Esophagus (tissue), 2 donors: ENCODE results near the gene CCDC24. TPM values are rescaled to one million over a fixed set of nuclear protein-coding genes. Genes with fewer than 3 reads are reported as not detected.

ENCODE experiments used
- H3K27ac ChIP-seq, 2 donors: one replicate each; pipeline ENCODE4 v1.5.1; 2013; ENCODE audit warnings: low read depth in 2 of 2, mild to moderate bottlenecking in 2 of 2, inconsistent platforms in 1 of 2, low read length in 1 of 2, moderate library complexity in 1 of 2
- H3K27me3 ChIP-seq, 2 donors: one replicate each; pipeline ENCODE4 v1.6.1; 2013; ENCODE audit warnings: low read length in 2 of 2, control low read depth in 1 of 2, mild to moderate bottlenecking in 1 of 2; ENCODE audit not compliant: insufficient read depth in 2 of 2, control insufficient read depth in 1 of 2
- H3K36me3 ChIP-seq, 2 donors: one replicate each; pipeline ENCODE4 v1.6.1; 2013; ENCODE audit warnings: low read length in 1 of 2; ENCODE audit not compliant: control insufficient read depth in 2 of 2, insufficient read depth in 2 of 2
- H3K4me1 ChIP-seq, 2 donors: one replicate each; pipeline ENCODE4 v1.6.1; 2013; ENCODE audit warnings: low read length in 1 of 2; ENCODE audit not compliant: control insufficient read depth in 2 of 2, insufficient read depth in 2 of 2
- H3K4me3 ChIP-seq, 2 donors: one replicate each; pipeline ENCODE4 v1.5.1; 2013; ENCODE audit warnings: low read length in 2 of 2, mild to moderate bottlenecking in 2 of 2, low read depth in 1 of 2, moderate library complexity in 1 of 2
- H3K9me3 ChIP-seq, 2 donors: one replicate each; pipeline ENCODE4 v1.6.1; 2013; ENCODE audit warnings: mild to moderate bottlenecking in 2 of 2, low read depth in 1 of 2, low read length in 1 of 2, moderate library complexity in 1 of 2; ENCODE audit not compliant: control insufficient read depth in 2 of 2, insufficient read depth in 1 of 2
- WGBS, 2 donors: extraction: QIAGEN DNeasy Blood & Tissue Kit; methylation state at CpG; one replicate each; pipeline ENCODE4 v1.1.7; 2013; 5-methylcytosine and 5-hydroxymethylcytosine counted together
- polyA plus RNA-seq, 2 donors: library from polyadenylated mRNA; stranded (reverse); fragments of 200-250 nt; gene quantifications; one replicate each; pipeline ENCODE4 v1.2.3, GENCODE V29; 2013
- donor health status: healthy with polysubstance abuse.
- donor health status: Bipolar disorder and iron deficiency.

The CCDC24 gene
- polyA plus RNA-seq, 2 donors: 4.0 to 7.5 TPM

DNA sequence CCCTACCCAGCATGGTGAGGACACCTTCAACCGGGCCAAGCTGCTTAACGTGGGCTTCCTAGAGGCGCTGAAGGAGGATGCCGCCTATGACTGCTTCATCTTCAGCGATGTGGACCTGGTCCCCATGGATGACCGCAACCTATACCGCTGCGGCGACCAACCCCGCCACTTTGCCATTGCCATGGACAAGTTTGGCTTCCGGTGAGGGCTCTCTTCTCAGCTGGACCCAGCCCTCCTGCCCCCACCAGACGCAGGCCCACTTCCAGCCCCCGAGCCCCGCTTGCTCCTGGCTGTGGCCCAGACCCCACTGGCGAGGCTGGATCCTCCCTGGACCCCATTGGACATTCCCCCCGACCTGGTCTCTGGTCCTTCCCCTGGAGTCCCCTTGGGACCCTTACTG, 6.5 kb upstream of the CCDC24 start:
- H3K27me3 ChIP-seq: no peaks in the 10 kb centered on the region
- no peaks in the 10 kb centered on the region for H3K9me3 ChIP-seq
- no peak overlapping the region for H3K4me3 ChIP-seq
- no peak overlapping the region for H3K27ac ChIP-seq
- H3K36me3 ChIP-seq: peaks cover 5 to 19% of the 10 kb centered on the region in 2 donors
- H3K4me1 ChIP-seq: peaks cover 7 to 23% of the 10 kb centered on the region in 2 donors
- WGBS, 2 donors: 94% methylated on average over 15 to 16 of the region's 16 CpGs

DNA sequence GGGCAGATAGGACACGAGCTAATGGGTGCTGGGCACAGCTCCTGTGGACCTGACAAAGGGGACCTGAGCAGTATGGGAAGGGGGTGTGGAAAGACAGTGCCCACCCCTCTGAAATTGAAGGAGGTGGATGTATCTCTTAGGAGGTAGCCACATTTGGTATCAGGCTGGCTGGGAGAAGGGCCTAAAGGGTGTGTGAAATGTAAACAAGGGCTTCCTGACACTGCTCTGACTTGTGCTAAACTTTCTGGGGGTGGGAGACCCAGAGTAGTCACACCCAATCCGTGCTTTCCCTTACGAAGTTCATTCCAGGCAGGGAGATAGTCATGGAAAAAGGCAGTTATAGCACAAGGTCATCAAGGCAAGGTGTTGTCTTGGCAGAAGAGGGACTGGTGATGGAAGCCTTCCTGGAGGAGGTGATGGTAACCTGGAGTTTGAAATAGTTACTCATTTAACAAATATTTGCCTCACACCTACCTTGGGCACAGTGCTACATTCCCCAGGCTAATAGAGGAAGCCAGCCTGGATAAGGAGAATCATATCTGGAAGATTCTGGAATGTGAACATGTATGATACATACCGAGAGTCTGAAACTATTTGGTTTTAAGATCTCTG, 5.3 kb upstream of the CCDC24 start:
- Histone ChIP-seq H3K36me3 (peaks cover 5 to 19% of the 10 kb centered on the region in 2 donors), H3K27me3 (no peaks in the 10 kb centered on the region), H3K27ac (no peak overlapping the region), H3K4me3 (no peak overlapping the region), H3K9me3 (no peaks in the 10 kb centered on the region), H3K4me1 (peaks cover under 1 to 15% of the 10 kb centered on the region in 2 donors)
- WGBS, 2 donors: 67 to 72% methylated on average over 4 of the region's 4 CpGs

DNA sequence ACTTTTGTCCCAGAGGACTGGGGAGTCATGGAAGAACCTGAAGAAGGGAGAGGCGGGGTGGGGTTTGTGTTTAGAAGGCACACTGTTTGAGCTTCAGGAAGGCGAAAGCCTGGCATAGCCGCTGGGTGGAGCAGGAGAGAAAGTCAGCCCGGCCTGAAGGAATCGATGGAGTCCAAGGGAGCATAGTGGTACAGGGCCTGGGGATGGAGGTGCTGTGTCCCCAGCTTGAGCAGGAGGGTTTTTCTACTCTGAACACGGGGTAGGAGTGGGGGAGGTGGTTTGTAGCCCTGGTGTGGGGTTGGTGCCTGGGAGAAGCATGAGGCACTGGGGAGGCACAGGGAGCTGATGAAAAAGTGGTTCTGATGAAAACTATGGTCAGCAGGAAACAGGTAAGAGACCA, 4.7 kb upstream of the CCDC24 start:
- H3K4me1 ChIP-seq: peaks cover 0 to 10% of the 10 kb centered on the region in 2 donors
- no peak overlapping the region for H3K27ac ChIP-seq
- H3K4me3 ChIP-seq: no peak overlapping the region
- 70 to 71% methylated on average over 6 of the region's 6 CpGs for WGBS, 2 donors
- peaks cover 5 to 16% of the 10 kb centered on the region in 2 donors for H3K36me3 ChIP-seq
- no peaks in the 10 kb centered on the region for H3K27me3 ChIP-seq
- no peaks in the 10 kb centered on the region for H3K9me3 ChIP-seq

DNA sequence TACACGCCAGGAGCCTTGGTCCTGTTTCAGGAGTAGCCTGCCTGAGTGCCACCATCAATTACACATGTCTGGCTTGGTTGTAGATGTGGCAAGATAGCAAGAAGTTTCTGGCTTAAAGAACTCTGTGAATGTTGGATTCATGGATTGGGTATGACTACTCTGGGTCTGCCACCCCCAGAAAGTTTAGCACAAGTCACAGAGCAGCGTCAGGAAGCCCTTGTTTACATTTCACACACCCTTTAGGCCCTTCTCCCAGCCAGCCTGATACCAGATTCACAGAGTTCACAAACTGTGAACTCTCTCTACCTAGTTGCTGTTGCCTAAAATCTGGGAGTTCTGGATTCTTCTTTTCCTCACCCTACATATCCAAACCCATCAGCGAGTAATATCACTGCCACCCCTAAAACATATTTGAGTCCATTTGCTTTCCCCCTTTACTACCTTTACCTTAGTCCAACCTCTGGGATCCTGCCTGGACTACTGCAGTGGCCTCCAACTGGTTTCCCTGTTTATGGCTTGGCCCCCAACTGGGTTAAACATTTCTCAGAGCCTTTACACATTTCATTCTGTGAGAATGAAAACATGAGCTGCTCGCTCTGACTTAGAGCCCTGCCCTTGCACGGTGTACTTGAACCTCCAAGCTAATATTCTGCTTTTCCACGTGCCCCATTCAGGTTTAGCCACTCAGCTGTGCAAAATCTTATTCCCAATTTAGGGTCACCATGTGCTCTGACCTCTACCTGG, 4.1 kb upstream of the CCDC24 start:
- H3K36me3 ChIP-seq: peaks cover 5 to 13% of the 10 kb centered on the region in 2 donors
- H3K27me3 ChIP-seq: no peaks in the 10 kb centered on the region
- no peaks in the 10 kb centered on the region for H3K9me3 ChIP-seq
- H3K4me1 ChIP-seq: peaks cover 0 to 6% of the 10 kb centered on the region in 2 donors
- H3K4me3 ChIP-seq: no peak overlapping the region
- WGBS, 2 donors: 77 to 82% methylated on average over 6 of the region's 6 CpGs
- no peak overlapping the region for H3K27ac ChIP-seq

DNA sequence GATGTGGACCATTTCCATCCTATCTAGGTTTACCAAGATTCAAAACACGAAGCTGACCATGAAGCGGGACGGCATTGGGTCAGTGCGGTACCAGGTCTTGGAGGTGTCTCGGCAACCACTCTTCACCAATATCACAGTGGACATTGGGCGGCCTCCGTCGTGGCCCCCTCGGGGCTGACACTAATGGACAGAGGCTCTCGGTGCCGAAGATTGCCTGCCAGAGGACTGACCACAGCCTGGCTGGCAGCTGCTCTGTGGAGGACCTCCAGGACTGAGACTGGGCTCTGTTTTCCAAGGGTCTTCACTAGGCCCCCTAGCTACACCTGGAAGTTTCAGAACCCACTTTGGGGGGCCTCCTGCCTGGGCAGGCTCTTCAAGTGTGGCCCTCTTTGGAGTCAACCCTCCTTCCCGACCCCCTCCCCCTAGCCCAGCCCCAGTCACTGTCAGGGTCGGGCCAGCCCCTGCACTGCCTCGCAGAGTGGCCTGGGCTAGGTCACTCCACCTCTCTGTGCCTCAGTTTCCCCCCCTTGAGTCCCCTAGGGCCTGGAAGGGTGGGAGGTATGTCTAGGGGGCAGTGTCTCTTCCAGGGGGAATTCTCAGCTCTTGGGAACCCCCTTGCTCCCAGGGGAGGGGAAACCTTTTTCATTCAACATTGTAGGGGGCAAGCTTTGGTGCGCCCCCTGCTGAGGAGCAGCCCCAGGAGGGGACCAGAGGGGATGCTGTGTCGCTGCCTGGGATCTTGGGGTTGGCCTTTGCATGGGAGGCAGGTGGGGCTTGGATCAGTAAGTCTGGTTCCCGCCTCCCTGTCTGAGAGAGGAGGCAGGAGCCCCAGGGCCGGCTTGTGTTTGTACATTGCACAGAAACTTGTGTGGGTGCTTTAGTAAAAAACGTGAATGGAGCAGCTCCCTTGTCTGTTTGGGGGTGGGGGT, 864 bp upstream of the CCDC24 start:
- Histone ChIP-seq H3K27ac (peak overlapping the region; percentile 71 to 81), H3K9me3 (no peaks in the 10 kb centered on the region), H3K4me1 (peaks cover 0 to 9% of the 10 kb centered on the region in 2 donors), H3K36me3 (peaks cover 0 to 5% of the 10 kb centered on the region in 2 donors), H3K4me3 (peak overlapping the region; percentile 54 to 81), H3K27me3 (no peaks in the 10 kb centered on the region)
- 70% methylated on average over 19 of the region's 19 CpGs for WGBS, 2 donors

DNA sequence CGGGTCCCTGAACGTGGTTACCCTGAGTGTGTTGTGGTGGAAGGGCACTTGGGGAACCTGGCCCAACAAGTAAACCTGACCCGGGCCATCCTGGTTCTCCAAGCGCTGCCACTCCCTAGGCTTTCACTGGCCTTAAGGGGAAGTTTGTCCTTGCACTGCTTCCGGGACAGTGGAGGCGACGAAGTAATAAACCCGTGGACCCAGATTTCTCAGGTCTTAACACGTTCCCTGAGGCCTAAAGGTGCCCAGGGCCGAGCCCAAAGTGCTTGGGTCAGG, 261 bp upstream of the CCDC24 start:
- Histone ChIP-seq H3K27ac (peak overlapping the region; percentile 71 to 81), H3K27me3 (no peaks in the 10 kb centered on the region), H3K4me3 (peak overlapping the region; percentile 54 to 81), H3K36me3 (peaks cover 0 to 7% of the 10 kb centered on the region in 2 donors), H3K9me3 (no peaks in the 10 kb centered on the region), H3K4me1 (peaks cover 3 to 9% of the 10 kb centered on the region in 2 donors)
- 1% methylated on average over 10 of the region's 10 CpGs for WGBS, 2 donors

DNA sequence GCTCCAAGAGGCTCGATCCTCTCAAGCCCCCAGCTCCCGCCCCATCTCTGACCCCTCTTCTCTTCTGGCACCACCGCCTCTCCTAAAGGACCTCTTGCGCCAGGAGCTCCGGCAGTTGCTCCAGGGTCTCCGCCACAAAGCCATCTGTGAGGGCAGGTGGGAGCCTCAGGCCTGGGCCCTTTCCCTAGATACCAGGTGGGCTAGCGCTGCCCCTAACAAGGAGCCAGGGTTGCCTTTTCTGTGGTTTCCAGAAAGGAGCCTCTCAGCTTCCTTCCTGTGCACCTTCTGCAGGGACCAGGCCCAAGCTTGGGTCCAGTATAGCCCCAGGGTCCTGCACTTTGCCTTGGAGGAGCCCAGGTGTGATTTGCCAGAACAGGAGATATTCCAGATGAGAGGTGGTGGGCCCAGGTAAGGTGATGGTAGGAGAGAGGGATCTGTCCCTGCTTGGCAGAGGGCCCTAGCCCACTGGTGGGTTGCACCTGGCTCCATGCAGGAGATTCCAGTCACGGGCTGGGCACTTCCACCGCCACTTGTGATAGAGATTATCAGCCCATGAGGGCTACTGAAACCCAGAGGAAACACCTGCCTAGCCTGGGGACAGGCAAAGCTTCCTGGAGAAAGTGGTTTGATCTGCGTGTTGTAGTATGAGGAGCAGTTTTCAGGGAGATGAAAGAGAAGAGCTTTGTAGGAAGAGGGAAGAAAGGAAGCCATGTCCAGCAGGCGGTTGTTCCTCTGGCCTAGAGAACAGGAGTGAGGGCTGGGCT, 1.0 kb downstream of the CCDC24 start:
- Histone ChIP-seq H3K9me3 (no peaks in the 10 kb centered on the region), H3K36me3 (peaks cover 0 to 8% of the 10 kb centered on the region in 2 donors), H3K4me3 (peak overlapping the region; percentile 54 to 81), H3K27ac (peak overlapping the region; percentile 3 to 71), H3K27me3 (no peaks in the 10 kb centered on the region), H3K4me1 (peaks cover 3 to 9% of the 10 kb centered on the region in 2 donors)
- 43 to 47% methylated on average over 11 of the region's 11 CpGs for WGBS, 2 donors

DNA sequence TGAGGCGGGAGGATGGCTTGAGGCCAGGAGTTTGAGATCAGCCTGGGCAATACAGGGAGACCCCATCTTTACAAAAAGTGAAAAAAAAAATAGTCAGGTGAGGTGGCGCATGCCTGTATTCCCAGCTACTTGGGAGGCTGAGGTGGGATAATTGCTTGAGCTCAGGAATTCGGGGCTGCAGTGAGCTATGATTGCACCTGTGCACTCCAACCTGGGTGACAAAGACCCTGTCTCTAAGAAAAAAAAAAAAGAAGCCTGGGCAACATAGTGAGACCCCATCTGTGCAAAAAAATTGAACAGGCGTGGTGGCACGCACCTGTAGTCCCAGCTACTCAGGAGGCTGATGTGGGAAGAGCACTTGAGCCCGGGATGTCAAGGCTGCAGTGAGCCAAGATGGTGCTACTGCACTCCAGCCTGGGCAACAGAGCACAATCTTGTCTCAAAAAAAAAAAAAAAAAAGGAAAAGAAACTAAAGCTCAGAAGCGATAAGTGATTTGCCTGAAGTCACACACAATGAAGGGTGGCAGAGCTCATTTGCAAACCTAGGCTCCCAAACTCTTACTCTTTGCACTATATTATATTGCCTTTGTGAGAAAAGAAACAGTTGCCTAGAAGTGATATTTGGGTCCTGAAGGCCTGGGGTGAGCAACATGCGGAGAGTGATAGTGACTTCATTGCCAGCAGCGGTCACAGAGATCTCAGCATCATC, 2.0 kb downstream of the CCDC24 start:
- no peak overlapping the region for H3K4me3 ChIP-seq
- H3K27ac ChIP-seq: no peak overlapping the region
- peaks cover 0 to 14% of the 10 kb centered on the region in 2 donors for H3K36me3 ChIP-seq
- 89 to 94% methylated on average over 9 of the region's 9 CpGs for WGBS, 2 donors
- H3K27me3 ChIP-seq: no peaks in the 10 kb centered on the region
- H3K9me3 ChIP-seq: no peaks in the 10 kb centered on the region
- H3K4me1 ChIP-seq: peaks cover 3 to 9% of the 10 kb centered on the region in 2 donors
